ENCODE measurements around the gene KLF2. TPM values are rescaled to one million over a fixed set of nuclear protein-coding genes. Genes with fewer than 3 reads are reported as not detected.
A peak's percentile ranks its signal among the peaks of the same experiment; 100 is the strongest.

KLF2 gene
- total RNA-seq, 2 experiments from 2014 or later, result 1,201 to 1,291 TPM

- H3K27ac ChIP-seq (ENCODE audit: low read depth in 1 of 2, low read length in 2 of 2), result peak overlapping the region; percentile 15 to 41
- ATAC-seq (ENCODE audit: poor library complexity), result peak; percentile 41
- no peak overlapping the region for H3K4me3 Mint-ChIP-seq
- DNase-seq, result peak in 7 of 14 experiments; percentile 34 to 65 (median 49)
- no peak overlapping the region for H3K27ac Mint-ChIP-seq
- POLR2A ChIA-PET, result interaction anchor here (0.8 to 32.3 kb wide), 5 partner anchors 6 to 93 kb away, joined by 3 to 3819 read pairs (median 4); partner anchors contain the start of gene KLF2
- no peaks in the 10 kb centered on the region for H3K27me3 ChIP-seq (ENCODE audit: control insufficient read depth in 1 of 2, insufficient read depth in 2 of 2, low read length in 2 of 2)
- TF ChIP-seq, protein P1, sequence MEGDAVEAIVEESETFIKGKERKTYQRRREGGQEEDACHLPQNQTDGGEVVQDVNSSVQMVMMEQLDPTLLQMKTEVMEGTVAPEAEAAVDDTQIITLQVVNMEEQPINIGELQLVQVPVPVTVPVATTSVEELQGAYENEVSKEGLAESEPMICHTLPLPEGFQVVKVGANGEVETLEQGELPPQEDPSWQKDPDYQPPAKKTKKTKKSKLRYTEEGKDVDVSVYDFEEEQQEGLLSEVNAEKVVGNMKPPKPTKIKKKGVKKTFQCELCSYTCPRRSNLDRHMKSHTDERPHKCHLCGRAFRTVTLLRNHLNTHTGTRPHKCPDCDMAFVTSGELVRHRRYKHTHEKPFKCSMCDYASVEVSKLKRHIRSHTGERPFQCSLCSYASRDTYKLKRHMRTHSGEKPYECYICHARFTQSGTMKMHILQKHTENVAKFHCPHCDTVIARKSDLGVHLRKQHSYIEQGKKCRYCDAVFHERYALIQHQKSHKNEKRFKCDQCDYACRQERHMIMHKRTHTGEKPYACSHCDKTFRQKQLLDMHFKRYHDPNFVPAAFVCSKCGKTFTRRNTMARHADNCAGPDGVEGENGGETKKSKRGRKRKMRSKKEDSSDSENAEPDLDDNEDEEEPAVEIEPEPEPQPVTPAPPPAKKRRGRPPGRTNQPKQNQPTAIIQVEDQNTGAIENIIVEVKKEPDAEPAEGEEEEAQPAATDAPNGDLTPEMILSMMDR (IDR thresholded peaks at IDR 0.05), result peak; percentile 28
- peaks cover 17% of the 10 kb centered on the region for H3K36me3 Mint-ChIP-seq (ENCODE audit: low read depth)
- H3K27me3 Mint-ChIP-seq, result no peaks in the 10 kb centered on the region
- no peaks in the 10 kb centered on the region for H3K9me3 ChIP-seq (ENCODE audit: control insufficient read depth in 1 of 2, insufficient read depth in 1 of 2, low read length in 2 of 2)
- intact Hi-C loops (cut with DNase I, micrococcal nuclease), result no loop called here
- CTCF ChIA-PET, result interaction anchor here (0.6 to 1.8 kb wide), 9 partner anchors 9 to 129 kb away, joined by 3 to 16 read pairs (median 4); no protein-coding TSS in a partner anchor
- peaks cover 74% of the 10 kb centered on the region for H3K4me1 Mint-ChIP-seq (ENCODE audit: low read depth)
- no peaks in the 10 kb centered on the region for H3K9me3 Mint-ChIP-seq
- H3K36me3 ChIP-seq (ENCODE audit: insufficient read depth, low read length), result peaks cover 10% of the 10 kb centered on the region
- H3K4me3 ChIP-seq (ENCODE audit: low read length), result no peak overlapping the region
- H3K4me1 ChIP-seq (ENCODE audit: insufficient read depth, low read length), result peaks cover 99% of the 10 kb centered on the region
These were observed 52.0 kb downstream of the KLF2 start for GRCh38 chr19:16376649-16377048.

DNA sequence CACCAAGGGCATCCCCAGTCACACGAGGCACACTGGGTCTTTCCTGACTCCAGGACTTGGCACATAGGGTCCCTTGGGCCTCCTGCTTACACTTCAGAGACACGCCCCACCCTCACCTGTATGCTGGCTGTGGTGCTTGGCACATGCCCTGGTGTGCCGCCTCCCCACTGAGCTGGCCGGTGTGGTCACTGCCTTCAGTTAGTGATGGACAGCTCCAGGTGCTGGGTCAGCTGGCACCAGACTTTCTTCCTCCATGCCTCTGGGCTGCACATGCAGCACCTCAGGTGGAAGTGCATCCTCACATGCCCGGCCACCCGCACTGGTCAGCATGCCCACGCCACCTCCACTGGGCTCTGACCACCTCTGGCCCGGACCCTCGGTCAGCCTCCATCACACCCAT is 52.9 kb downstream of the KLF2 start:
- DNase-seq (peak in 1 of 14 experiments; percentile 21), ATAC-seq (ENCODE audit: poor library complexity) (no peak)
- CTCF ChIA-PET, result interaction anchor here (1.6 to 1.8 kb wide), 2 partner anchors 11 to 38 kb away, joined by 4 to 5 read pairs; no protein-coding TSS in a partner anchor
- Histone ChIP-seq H3K9me3 (ENCODE audit: control insufficient read depth in 1 of 2, insufficient read depth in 1 of 2, low read length in 2 of 2) (no peaks in the 10 kb centered on the region), H3K4me3 (ENCODE audit: low read length) (no peak overlapping the region), H3K36me3 (ENCODE audit: insufficient read depth, low read length) (peaks cover 10% of the 10 kb centered on the region), H3K27ac (ENCODE audit: low read depth in 1 of 2, low read length in 2 of 2) (no peak overlapping the region), H3K27me3 (ENCODE audit: control insufficient read depth in 1 of 2, insufficient read depth in 2 of 2, low read length in 2 of 2) (no peaks in the 10 kb centered on the region), H3K4me1 (ENCODE audit: insufficient read depth, low read length) (peaks cover 99% of the 10 kb centered on the region)
- H3K4me3 Mint-ChIP-seq, result no peak overlapping the region
- no peaks in the 10 kb centered on the region for H3K27me3 Mint-ChIP-seq
- no peaks in the 10 kb centered on the region for H3K9me3 Mint-ChIP-seq
- TF ChIP-seq, protein P1 (IDR thresholded peaks at IDR 0.05), result no peak
- no peak overlapping the region for H3K27ac Mint-ChIP-seq
- peaks cover 80% of the 10 kb centered on the region for H3K4me1 Mint-ChIP-seq (ENCODE audit: low read depth)
- peaks cover 20% of the 10 kb centered on the region for H3K36me3 Mint-ChIP-seq (ENCODE audit: low read depth)
- intact Hi-C loops (cut with DNase I, micrococcal nuclease), result no loop called here
- POLR2A ChIA-PET, result interaction anchor here (1.2 to 32.3 kb wide), 3 partner anchors 7 to 43 kb away, joined by 3 to 3819 read pairs (median 469); partner anchors contain the start of gene KLF2

Other genes starting within 250 kb of the KLF2 start
- gene TPM4, start 248.3 kb upstream of the KLF2 start, total RNA-seq, result 100 to 1,000 TPM; 182 to 185 TPM
- gene RAB8A, start 212.9 kb upstream of the KLF2 start, total RNA-seq, result 10 to 100 TPM; 74.9 to 79.0 TPM
- 10 to 100 TPM; 46.0 to 46.9 TPM for gene HSH2D, start 181.1 kb upstream of the KLF2 start, total RNA-seq
- not detected for gene CIB3, start 151.3 kb upstream of the KLF2 start, total RNA-seq
- gene FAM32A, start 139.4 kb upstream of the KLF2 start, total RNA-seq, result 10 to 100 TPM; 44.5 to 50.3 TPM
- 10 to 100 TPM; 52.1 to 58.3 TPM for gene AP1M1, start 126.9 kb upstream of the KLF2 start, total RNA-seq
- gene EPS15L1, start 147.1 kb downstream of the KLF2 start, total RNA-seq, result 10 to 100 TPM; 24.6 to 26.5 TPM
- gene CALR3, start 171.3 kb downstream of the KLF2 start, total RNA-seq, result not detected
- 1 to 10 TPM in 1 of 2 experiments, under 1 TPM in 1; 0.78 to 1.0 TPM for gene C19orf44, start 171.6 kb downstream of the KLF2 start, total RNA-seq
- gene CHERP, start 217.6 kb downstream of the KLF2 start, total RNA-seq, result 10 to 100 TPM; 47.1 to 48.2 TPM
- gene SLC35E1, start 247.6 kb downstream of the KLF2 start, total RNA-seq, result 10 to 100 TPM; 72.3 to 76.3 TPM